ENCODE measurements around the gene CD8A. TPM values are rescaled to one million over a fixed set of nuclear protein-coding genes. Genes with fewer than 3 reads are reported as not detected.

The CD8A gene
- total and polyA plus RNA-seq, 4 donors = 1.5 to 3.9 (median 3.2) TPM

DNA sequence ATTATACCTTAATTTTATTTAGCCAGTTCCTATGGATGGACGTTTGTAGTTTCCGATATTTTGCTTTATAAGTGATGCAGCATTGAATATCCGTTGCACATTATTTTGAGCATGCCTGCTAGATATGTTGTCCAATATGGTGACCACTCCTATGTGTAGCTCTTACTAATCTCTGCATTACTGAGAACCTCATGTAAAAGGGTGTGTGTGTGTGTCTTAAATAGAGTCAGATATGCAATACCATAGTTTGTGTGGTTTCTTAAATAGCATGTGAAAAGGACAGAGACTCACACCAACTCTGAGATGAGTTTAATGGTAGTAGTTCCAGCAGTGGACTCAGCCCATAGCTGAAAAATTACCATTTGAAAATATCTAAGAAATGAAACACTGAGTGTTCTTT is 32.3 kb downstream of the CD8A start:
- DNase-seq (no peak), ATAC-seq (ENCODE audit: low FRiP score) (no peak)
- Histone ChIP-seq H3K36me3 (ENCODE audit: control insufficient read depth in 1 of 2, insufficient read depth in 2 of 2, low read length in 1 of 2) (no peaks in the 10 kb centered on the region), H3K4me1 (ENCODE audit: control insufficient read depth in 1 of 2, insufficient read depth in 2 of 2, low read length in 2 of 2) (no peaks in the 10 kb centered on the region), H3K9me3 (ENCODE audit: control insufficient read depth, low read length) (no peaks in the 10 kb centered on the region), H3K4me3 (ENCODE audit: low read length in 2 of 2) (no peak overlapping the region), H3K27me3 (ENCODE audit: control insufficient read depth in 1 of 2, insufficient read depth in 2 of 2, low read length in 1 of 2) (no peaks in the 10 kb centered on the region), H3K27ac (ENCODE audit: low read depth in 1 of 2, low read length in 2 of 2) (no peak overlapping the region)
- intact Hi-C loops (cut with DNase I) = loop anchor here in 1 of 2 donors (10.0 kb wide), 1 partner anchor 354 kb away; no protein-coding TSS in a partner anchor
- WGBS, 2 donors = 92% methylated on average over 3 of the region's 3 CpGs

- Histone ChIP-seq H3K4me1 (ENCODE audit: control insufficient read depth in 1 of 2, insufficient read depth in 2 of 2, low read length in 2 of 2) (no peaks in the 10 kb centered on the region), H3K4me3 (ENCODE audit: low read length in 2 of 2) (no peak overlapping the region), H3K9me3 (ENCODE audit: control insufficient read depth, low read length) (peaks cover 1% of the 10 kb centered on the region), H3K27ac (ENCODE audit: low read depth in 1 of 2, low read length in 2 of 2) (no peak overlapping the region), H3K36me3 (ENCODE audit: control insufficient read depth in 1 of 2, insufficient read depth in 2 of 2, low read length in 1 of 2) (peaks cover 0 to 2% of the 10 kb centered on the region in 2 donors), H3K27me3 (ENCODE audit: control insufficient read depth in 1 of 2, insufficient read depth in 2 of 2, low read length in 1 of 2) (no peaks in the 10 kb centered on the region)
- DNase-seq (no peak), ATAC-seq (ENCODE audit: low FRiP score) (no peak)
- intact Hi-C loops (cut with DNase I) = loop anchor here in 1 of 2 donors (10.0 kb wide), 1 partner anchor 349 kb away; no protein-coding TSS in a partner anchor
These were observed 37.1 kb downstream of the CD8A start for GRCh38 chr2:86753606-86754005.

DNA sequence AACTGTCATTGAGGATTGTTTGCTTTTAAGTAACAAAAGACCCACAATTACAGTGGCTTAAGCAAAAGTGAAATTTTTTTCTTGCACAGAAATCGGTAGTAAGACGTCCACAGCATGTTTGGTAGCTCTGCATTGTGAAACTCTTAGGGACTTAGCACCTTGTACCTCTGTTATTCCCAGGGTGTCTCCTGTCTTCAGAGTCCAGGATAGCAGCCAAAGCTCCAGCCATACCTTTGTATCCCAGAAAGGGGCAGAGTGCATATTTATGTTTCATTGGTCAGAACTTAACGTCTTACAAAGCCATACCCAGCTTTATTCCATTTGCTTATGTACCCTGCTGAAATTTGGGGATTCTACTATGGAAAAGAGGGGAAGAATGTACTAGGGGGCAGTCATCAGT is 37.8 kb downstream of the CD8A start:
- H3K27me3 ChIP-seq (ENCODE audit: control insufficient read depth in 1 of 2, insufficient read depth in 2 of 2, low read length in 1 of 2) = no peaks in the 10 kb centered on the region
- ATAC-seq (ENCODE audit: low FRiP score) (no peak), DNase-seq (no peak)
- H3K4me3 ChIP-seq (ENCODE audit: low read length in 2 of 2) = no peak overlapping the region
- peaks cover 1% of the 10 kb centered on the region for H3K9me3 ChIP-seq (ENCODE audit: control insufficient read depth, low read length)
- H3K27ac ChIP-seq (ENCODE audit: low read depth in 1 of 2, low read length in 2 of 2) = no peak overlapping the region
- WGBS, 2 donors = 94 to 96% methylated on average over 3 of the region's 3 CpGs
- intact Hi-C loops (cut with DNase I) = loop anchor here in 1 of 2 donors (10.0 kb wide), 1 partner anchor 348 kb away; no protein-coding TSS in a partner anchor
- H3K36me3 ChIP-seq (ENCODE audit: control insufficient read depth in 1 of 2, insufficient read depth in 2 of 2, low read length in 1 of 2) = peaks cover 0 to 2% of the 10 kb centered on the region in 2 donors
- H3K4me1 ChIP-seq (ENCODE audit: control insufficient read depth in 1 of 2, insufficient read depth in 2 of 2, low read length in 2 of 2) = no peaks in the 10 kb centered on the region

- ATAC-seq (ENCODE audit: low FRiP score) (no peak), DNase-seq (no peak)
- peaks cover 0 to 2% of the 10 kb centered on the region in 2 donors for H3K36me3 ChIP-seq (ENCODE audit: control insufficient read depth in 1 of 2, insufficient read depth in 2 of 2, low read length in 1 of 2)
- peaks cover 1% of the 10 kb centered on the region for H3K9me3 ChIP-seq (ENCODE audit: control insufficient read depth, low read length)
- intact Hi-C loops (cut with DNase I) = loop anchor here in 1 of 2 donors (10.0 kb wide), 1 partner anchor 347 kb away; no protein-coding TSS in a partner anchor
- no peaks in the 10 kb centered on the region for H3K4me1 ChIP-seq (ENCODE audit: control insufficient read depth in 1 of 2, insufficient read depth in 2 of 2, low read length in 2 of 2)
- 82 to 87% methylated on average over 1 of the region's 1 CpG for WGBS, 2 donors
- H3K27ac ChIP-seq (ENCODE audit: low read depth in 1 of 2, low read length in 2 of 2) = no peak overlapping the region
- no peaks in the 10 kb centered on the region for H3K27me3 ChIP-seq (ENCODE audit: control insufficient read depth in 1 of 2, insufficient read depth in 2 of 2, low read length in 1 of 2)
- no peak overlapping the region for H3K4me3 ChIP-seq (ENCODE audit: low read length in 2 of 2)
These were observed 38.9 kb downstream of the CD8A start for GRCh38 chr2:86751778-86752177.

GRCh38 chr2:86750240-86750839 is 40.4 kb downstream of the CD8A start:
- ATAC-seq (ENCODE audit: low FRiP score) (no peak), DNase-seq (no peak)
- Histone ChIP-seq H3K4me1 (ENCODE audit: control insufficient read depth in 1 of 2, insufficient read depth in 2 of 2, low read length in 2 of 2) (no peaks in the 10 kb centered on the region), H3K27ac (ENCODE audit: low read depth in 1 of 2, low read length in 2 of 2) (no peak overlapping the region), H3K9me3 (ENCODE audit: control insufficient read depth, low read length) (peaks cover 1% of the 10 kb centered on the region), H3K4me3 (ENCODE audit: low read length in 2 of 2) (no peak overlapping the region), H3K36me3 (ENCODE audit: control insufficient read depth in 1 of 2, insufficient read depth in 2 of 2, low read length in 1 of 2) (peaks cover 0 to 2% of the 10 kb centered on the region in 2 donors), H3K27me3 (ENCODE audit: control insufficient read depth in 1 of 2, insufficient read depth in 2 of 2, low read length in 1 of 2) (no peaks in the 10 kb centered on the region)
- 87 to 95% methylated on average over 3 of the region's 3 CpGs for WGBS, 2 donors
- intact Hi-C loops (cut with DNase I) = loop anchor here in 1 of 2 donors (10.0 kb wide), 1 partner anchor 346 kb away; no protein-coding TSS in a partner anchor

GRCh38 chr2:86747711-86748639 is 42.7 kb downstream of the CD8A start:
- Histone ChIP-seq H3K36me3 (ENCODE audit: control insufficient read depth in 1 of 2, insufficient read depth in 2 of 2, low read length in 1 of 2) (peaks cover 0 to 2% of the 10 kb centered on the region in 2 donors), H3K9me3 (ENCODE audit: control insufficient read depth, low read length) (peaks cover 1% of the 10 kb centered on the region), H3K4me1 (ENCODE audit: control insufficient read depth in 1 of 2, insufficient read depth in 2 of 2, low read length in 2 of 2) (no peaks in the 10 kb centered on the region), H3K4me3 (ENCODE audit: low read length in 2 of 2) (no peak overlapping the region), H3K27me3 (ENCODE audit: control insufficient read depth in 1 of 2, insufficient read depth in 2 of 2, low read length in 1 of 2) (no peaks in the 10 kb centered on the region), H3K27ac (ENCODE audit: low read depth in 1 of 2, low read length in 2 of 2) (no peak overlapping the region)
- intact Hi-C loops (cut with DNase I) = no loop called here
- no peak for ATAC-seq (ENCODE audit: low FRiP score)
- no peak for DNase-seq
- 96% methylated on average over 9 of the region's 9 CpGs for WGBS, 2 donors

DNA sequence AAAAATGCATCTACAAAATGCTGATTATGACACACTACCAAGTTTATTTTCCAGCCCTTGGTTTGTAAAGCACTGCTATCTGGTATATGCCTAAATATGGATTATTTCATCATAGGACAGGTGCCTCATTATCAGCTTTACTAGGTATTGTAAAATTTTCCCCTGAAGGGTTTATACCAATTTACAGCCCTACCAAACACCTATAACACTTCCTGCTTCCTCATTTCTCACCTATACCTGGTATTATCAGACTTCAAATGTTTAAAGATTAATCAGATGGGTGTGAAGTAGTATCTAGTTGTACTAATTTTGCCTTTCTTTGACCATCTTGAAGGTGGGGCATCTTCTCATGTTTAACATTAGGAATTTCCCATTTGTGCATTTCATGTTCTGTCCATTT is 43.8 kb downstream of the CD8A start:
- intact Hi-C loops (cut with DNase I) = no loop called here
- H3K27ac ChIP-seq (ENCODE audit: low read depth in 1 of 2, low read length in 2 of 2) = no peak overlapping the region
- no peaks in the 10 kb centered on the region for H3K27me3 ChIP-seq (ENCODE audit: control insufficient read depth in 1 of 2, insufficient read depth in 2 of 2, low read length in 1 of 2)
- H3K4me1 ChIP-seq (ENCODE audit: control insufficient read depth in 1 of 2, insufficient read depth in 2 of 2, low read length in 2 of 2) = no peaks in the 10 kb centered on the region
- peaks cover 0 to 2% of the 10 kb centered on the region in 2 donors for H3K36me3 ChIP-seq (ENCODE audit: control insufficient read depth in 1 of 2, insufficient read depth in 2 of 2, low read length in 1 of 2)
- DNase-seq (no peak), ATAC-seq (ENCODE audit: low FRiP score) (no peak)
- no peak overlapping the region for H3K4me3 ChIP-seq (ENCODE audit: low read length in 2 of 2)
- H3K9me3 ChIP-seq (ENCODE audit: control insufficient read depth, low read length) = peaks cover 1% of the 10 kb centered on the region

DNA sequence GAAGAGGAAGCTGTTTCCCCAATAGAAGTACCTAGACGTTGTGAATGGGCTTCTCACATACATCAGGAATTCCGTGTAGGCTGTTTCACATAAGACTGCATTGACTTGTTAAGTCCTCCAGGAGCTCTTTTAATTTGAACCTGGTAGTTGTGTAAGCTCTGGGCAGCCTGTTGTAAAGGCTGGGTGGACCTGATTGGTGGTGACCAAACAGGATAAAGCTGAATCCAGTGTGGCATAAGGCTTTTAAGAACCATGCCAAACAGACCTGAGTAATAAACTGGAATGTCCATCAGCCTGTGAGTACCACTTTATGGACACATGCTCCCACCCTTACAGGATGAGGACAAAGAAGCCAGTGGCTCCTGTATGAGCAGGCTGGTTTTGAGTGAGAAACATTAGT is 46.6 kb downstream of the CD8A start:
- no peaks in the 10 kb centered on the region for H3K4me1 ChIP-seq (ENCODE audit: control insufficient read depth in 1 of 2, insufficient read depth in 2 of 2, low read length in 2 of 2)
- WGBS, 2 donors = 71 to 81% methylated on average over 2 of the region's 2 CpGs
- H3K9me3 ChIP-seq (ENCODE audit: control insufficient read depth, low read length) = no peaks in the 10 kb centered on the region
- no peak overlapping the region for H3K27ac ChIP-seq (ENCODE audit: low read depth in 1 of 2, low read length in 2 of 2)
- ATAC-seq (ENCODE audit: low FRiP score) (no peak), DNase-seq (no peak)
- no peaks in the 10 kb centered on the region for H3K36me3 ChIP-seq (ENCODE audit: control insufficient read depth in 1 of 2, insufficient read depth in 2 of 2, low read length in 1 of 2)
- H3K4me3 ChIP-seq (ENCODE audit: low read length in 2 of 2) = no peak overlapping the region
- H3K27me3 ChIP-seq (ENCODE audit: control insufficient read depth in 1 of 2, insufficient read depth in 2 of 2, low read length in 1 of 2) = no peaks in the 10 kb centered on the region
- intact Hi-C loops (cut with DNase I) = no loop called here

Data from aorta (tissue), 5 donors.